DMS 273 treated with DMSO at 0.1 percent for 48 hours (cell line): ENCODE measurements around the gene KIF4A.
"Not testable (repeated sequence)": the region's sequence is repeated elsewhere in the genome, so short reads cannot be mapped to it uniquely, and the experiment has no call there.

Source experiments
- DNase-seq: peaks from one replicate; lab custom pipeline; 2025; lab: John Stamatoyannopoulos, UW

Gene KIF4A

DNA sequence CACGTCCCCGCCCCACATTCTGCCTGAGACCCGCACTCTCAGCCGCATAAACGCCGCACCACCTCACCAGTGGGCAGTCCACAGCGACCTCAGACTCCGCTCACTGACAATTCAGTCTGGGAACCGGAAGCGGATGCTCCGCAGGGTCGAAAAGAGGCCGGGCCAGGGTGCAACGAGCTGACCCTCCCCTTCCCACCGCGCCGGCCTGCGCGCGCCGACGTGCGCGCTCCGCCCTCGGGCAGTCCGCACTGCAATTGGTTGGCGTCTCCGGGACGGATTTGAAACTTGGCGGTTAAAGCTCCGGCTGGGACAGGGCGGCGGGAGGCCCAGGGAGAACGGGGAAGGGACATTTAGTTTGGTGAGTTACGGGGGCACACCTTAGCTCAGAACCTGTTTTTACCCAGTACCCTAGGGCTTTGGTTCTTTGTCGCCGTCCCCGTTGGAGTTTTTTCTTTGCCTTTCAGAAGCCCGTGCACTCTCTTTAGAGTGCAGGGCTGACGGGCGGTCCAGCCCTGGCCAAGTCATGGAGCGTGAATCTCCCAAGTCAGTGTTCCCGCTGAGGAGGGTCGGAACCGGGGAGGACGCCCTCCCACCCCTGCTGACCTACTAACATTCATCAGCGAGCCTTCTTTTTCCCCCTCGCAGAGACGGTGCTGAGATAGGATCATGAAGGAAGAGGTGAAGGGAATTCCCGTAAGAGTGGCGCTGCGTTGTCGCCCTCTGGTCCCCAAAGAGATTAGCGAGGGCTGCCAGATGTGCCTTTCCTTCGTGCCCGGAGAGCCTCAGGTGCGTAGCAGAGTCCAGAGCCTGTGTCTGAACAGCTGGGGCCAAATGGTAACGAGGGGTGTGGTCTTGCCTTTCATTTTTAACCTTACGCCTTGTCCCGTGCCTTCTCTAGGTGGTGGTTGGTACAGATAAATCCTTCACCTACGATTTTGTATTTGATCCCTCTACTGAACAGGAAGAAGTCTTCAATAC, at the start of gene KIF4A, which contains the start of gene PDZD11:
KIF4A (plus strand) TSS at position 312 of the 978 bp plus-strand sequence; CDS start at position 667, 355 bp downstream.
PDZD11 (minus strand) TSS at position 135 of the 978 bp plus-strand sequence. CDS start 586 bp downstream, outside the sequence.
- DNase-seq, result peak; percentile 66

- DNase-seq, result no peak
Measured at GRCh38 chrX:70240751-70241150, 49.2 kb upstream of the KIF4A start.

DNA sequence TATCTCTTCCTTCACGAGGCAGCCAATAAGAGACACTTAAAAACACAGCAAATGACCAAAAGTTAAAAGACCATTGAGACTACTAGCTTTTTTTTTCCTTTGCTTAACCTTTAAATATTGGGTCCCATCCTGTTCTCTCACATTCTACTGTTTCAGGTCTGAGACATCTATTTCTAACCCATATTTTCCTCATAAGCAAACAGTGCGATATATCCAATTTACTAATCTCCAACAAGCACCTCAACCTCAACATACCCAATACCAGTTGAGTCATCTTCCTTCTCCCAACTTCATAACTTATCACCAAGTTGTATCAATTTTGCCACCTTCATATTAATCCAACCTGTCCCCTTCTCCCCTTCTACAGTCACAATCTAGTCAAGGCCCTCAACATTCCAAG, 48.4 kb upstream of the KIF4A start:
- DNase-seq, result no peak

DNA sequence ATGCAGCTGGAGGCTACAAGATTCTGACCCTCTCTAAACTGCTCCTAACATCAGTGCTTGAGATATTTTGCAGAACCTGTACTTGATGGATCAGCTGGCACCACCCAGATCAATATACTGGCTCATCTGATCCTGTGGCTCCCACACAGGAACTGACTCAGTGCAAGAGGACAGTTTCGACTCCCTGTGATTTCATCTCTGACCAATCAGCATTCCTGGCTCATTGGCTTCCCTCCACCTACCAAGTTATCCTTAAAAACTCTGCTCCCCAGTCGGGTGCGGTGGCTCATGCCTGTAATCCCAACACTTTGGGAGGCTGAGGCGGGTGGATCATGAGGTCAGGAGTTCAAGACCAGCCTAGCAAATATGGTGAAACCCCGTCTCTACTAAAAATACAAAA, 46.3 kb upstream of the KIF4A start:
- not testable (repeated sequence) for DNase-seq

DNA sequence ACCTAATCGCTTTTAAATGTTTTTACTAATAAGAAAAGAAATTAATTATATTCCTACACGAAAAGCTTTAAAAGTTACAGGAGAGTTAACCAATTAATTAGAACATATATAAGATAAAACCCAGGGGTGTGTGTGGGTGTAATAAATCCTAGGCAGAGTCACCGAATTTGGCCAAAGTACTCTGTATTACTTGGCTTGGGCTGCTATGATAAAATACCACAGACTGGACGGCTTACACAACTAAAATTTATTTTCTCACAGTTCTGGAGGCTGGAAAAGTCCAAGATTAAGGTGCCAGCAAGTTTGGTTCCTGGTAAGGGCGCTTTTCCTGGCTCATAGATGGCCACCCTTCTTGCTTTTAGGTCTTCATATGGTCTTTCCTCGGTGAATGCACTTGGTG, 45.0 kb upstream of the KIF4A start:
- no peak for DNase-seq

GRCh38 chrX:70247252-70247651, 42.7 kb upstream of the KIF4A start:
- DNase-seq, result no peak

- no peak for DNase-seq
Measured at GRCh38 chrX:70252491-70252890, 37.4 kb upstream of the KIF4A start.

- DNase-seq, result no peak
Measured at GRCh38 chrX:70253377-70254062, 36.4 kb upstream of the KIF4A start.

DNA sequence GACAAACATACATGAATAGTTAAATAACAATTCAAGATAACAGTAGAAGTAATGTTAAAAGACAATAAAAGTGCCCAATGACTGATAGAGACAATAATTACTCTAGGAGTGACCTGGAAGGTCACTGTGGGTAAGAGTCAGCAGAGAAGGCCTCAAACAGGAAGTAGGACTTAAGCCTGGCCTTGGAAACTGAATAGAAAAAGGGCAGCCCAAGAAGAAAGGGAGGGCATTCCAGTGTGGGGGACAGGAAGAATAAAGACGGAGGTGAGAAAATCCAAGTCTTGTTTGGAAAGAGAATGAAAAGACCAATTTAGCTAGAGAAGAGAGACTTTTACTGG, 35.9 kb upstream of the KIF4A start:
- DNase-seq, result no peak

DNA sequence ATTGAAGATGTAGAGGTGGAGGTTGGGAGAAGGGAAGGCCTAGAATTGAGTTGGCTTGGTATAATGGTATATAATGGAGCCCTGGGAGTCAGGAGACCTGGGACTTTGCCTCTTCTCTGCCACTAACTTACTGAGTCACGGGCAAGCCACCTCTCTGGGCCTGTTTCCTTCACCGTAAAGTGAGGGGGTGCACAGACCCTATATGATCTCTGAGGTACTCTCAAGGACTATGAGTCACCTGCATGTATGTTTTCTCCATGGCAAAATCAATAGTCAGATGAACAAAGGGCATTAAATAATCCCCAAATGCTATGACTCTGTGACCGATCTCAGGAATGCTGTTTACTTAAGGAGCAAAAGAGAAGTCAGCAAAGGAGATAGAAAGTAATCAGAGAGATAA, 35.0 kb upstream of the KIF4A start:
- DNase-seq, result no peak

DNA sequence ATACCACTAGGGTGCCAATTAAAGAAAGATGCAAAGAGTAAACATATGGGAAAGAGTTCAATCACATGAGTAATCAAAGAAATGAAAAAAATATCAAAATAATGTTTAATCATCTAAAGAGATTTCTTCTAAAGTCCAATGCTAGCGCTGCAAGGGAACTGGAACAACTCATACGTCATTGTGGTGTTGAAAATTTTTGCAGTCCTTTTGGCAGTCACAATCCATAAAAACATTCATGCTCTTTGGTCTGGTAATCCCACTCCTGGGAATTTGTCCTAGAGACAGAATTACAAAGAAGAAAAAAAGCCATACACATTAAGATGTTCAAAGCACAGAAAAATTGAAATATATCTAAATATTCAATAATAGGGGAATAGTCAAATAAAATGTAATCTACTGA, 34.5 kb upstream of the KIF4A start:
- no peak for DNase-seq

DNA sequence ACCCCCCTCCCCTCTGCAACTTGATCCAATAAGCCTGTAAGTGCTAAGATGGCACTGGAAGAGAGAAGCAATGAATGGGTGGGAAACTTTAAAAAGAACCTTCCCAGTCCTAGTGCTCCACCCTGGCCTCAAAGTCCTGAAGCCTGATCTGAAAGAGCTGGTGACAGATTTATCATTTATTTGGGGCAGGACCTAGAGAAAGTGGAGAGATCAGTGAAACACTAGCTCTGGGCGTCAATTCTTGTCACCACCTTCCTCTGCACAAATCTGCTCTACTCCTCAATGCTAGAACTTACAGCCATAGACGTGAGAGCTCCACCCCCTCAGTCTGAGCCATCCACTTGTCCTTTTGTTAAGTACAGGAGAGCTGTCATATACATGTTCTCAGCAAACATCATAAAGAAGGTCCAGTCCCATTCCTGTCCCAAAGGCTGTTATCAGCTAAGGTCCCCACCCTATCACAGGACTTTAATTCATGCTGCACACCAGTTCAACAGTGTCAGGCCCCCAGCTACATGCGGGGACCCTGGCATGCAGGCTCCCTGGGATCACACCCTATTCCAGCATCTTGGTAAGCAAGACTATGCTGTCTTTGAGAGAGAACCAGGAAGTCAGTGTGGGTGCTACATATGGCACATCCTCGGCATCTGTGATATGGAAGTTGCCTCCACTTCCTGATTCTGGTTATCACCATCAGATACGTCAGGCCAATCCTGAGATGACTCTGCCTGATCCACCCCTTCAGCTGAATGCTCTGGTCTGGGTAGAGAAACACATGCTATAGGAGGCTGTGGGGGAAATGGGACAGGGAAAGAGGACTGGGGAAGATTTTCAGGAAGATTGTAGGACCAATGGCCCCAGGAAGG, 32.2 kb upstream of the KIF4A start:
- DNase-seq, result no peak

DNA sequence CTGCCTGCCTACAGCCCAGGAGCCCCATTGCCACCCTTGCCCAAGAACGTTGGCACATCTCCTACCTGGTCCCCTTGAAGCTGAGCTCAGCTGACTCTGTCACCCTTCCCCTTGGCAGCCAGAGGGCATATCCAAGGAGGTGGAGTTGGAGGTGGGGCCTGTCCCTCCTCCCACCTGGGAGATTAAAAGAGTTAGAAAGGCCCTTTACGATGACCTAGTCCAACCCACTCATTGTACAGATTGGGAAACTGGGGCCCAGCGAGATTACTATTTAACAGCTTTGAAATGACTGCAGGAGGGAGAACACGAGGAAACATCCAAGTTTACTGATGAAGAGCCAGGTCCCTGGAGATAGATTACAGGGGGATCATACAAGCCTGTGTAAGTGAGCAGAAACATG, 29.8 kb upstream of the KIF4A start, which contains the start of gene P2RY4:
P2RY4 (minus strand) TSS at position 101 of the 400 bp plus-strand sequence. CDS start 580 bp downstream, outside the sequence.
- DNase-seq, result no peak

- DNase-seq, result peak; percentile 2
Measured at GRCh38 chrX:70262952-70263567, 26.8 kb upstream of the KIF4A start.

GRCh38 chrX:70264784-70265183, 25.1 kb upstream of the KIF4A start:
- DNase-seq, result no peak

DNA sequence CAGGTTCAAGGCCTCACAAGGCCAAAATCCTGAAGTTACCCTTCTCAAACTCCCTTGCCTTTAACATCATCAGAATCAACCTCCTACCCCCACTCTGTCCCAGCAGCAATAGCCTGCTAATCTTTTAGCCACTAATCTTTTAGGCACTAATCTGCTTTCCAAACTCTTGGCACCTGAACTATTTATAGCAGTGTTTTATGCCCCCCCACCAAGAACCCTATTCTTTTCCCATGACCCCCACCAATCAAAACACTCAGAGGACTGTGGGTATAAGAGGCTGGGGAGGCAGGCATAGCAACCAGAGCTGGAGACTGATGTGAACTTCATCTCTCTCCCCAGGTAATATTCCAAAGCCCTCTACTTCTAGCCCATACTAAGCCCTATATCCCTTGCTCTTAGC, 21.9 kb upstream of the KIF4A start, which contains the start of gene ARR3:
ARR3 (plus strand) TSS at position 301 of the 400 bp plus-strand sequence. CDS start 1,052 bp downstream, outside the sequence.
- DNase-seq, result no peak

DNA sequence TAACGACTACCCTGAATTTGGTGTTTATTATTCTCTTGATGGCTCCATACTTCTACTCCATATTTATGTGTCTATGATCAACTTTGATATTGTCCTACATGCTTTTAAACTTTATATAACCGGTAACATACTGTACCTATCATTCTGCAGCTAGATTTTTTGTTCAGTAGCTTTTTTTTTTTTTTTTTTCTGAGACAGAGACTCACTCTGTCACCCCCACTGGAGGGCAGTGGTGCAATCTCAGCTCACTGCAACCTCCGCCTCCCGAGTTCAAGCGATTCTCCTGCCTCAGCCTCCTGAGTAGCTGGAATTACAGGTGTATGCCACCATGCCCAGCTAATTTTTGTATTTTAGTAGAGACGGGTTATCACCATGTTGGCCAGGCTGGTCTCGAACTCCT, 15.9 kb upstream of the KIF4A start:
- DNase-seq, result not testable (repeated sequence)

GRCh38 chrX:70279081-70279480, 10.8 kb upstream of the KIF4A start:
- DNase-seq, result no peak

DNA sequence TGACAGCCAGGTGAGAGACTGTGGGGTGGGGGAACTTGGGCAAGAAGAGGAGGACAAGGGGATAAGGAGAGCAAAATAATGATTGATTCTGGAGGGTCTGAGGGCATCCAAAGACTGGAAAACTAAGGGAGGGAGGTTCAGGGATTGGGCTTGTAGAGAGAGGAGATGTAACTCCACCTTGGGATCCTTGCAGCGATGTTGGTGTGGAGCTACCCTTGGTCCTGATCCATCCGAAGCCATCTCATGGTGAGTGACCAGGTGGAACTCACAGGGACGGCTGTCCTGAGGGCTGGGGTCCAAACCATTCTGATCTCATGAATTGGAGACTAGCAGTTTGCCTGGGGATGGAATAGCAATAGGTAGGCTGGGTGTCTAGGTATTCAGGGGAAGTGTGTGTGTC, 9.3 kb upstream of the KIF4A start:
- DNase-seq, result no peak

DNA sequence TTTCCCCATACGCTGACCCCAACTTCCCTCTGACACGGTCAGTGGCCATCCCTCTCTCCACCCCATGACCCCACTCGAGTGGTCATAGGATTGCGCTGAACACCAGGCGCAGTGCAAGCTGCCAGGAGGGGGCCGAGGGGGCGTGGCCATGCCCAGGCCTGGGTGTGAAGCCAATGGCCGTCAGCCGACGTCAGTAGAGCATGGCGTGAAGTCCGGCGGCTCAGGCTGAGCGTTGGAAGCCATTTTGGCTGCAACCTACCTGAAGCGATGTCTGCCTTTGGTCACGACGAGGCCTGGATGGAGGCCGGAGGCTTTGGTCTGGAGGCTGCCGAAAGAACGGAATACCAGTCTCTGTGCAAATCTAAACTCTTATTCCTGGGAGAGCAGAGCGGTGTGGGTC, 8.0 kb upstream of the KIF4A start, which contains the start of gene RAB41:
RAB41 (plus strand) TSS at position 222 of the 400 bp plus-strand sequence; CDS start at position 268, 46 bp downstream.
- no peak for DNase-seq

DNA sequence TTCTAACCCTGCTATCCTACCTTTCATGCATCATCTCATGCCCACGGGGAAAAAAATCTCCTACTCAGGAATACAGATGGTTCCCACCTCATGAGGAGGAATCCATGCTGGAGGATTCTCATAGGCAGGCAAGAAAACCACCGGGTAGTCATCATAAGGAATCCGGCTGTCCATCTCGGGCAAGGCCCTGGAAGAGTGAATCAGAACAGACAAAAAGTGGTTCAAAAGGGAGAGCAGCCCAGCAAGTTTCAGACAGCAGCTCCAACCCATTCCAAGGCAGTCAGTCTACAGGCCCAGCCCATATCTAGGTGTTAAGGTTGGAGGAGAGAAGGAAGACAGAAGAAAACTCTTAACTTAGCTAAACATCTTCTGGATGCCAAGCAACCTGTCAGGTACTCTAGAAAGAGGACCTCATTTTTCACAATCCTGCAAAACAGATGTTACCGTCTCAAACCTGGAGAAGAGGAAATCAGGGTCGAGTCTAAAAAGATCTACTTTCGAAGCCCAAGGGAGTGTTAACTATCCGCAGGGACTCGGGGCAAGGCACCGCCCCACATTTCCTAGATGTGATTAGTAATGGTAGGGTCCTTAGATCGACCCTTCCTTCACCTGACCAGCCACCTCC, 624 bp upstream of the KIF4A start:
- DNase-seq, result no peak
